Prostate gland (tissue), 2 donors: ENCODE measurements around the gene PEAR1. TPM values are rescaled to one million over a fixed set of nuclear protein-coding genes. Genes with fewer than 3 reads are reported as not detected.
A peak's percentile ranks its signal among the peaks of the same experiment; 100 is the strongest.

Experiments used
- DNase-seq: peaks from one replicate; pipeline ENCODE4 v3.0.0-alpha.2; 2019; ENCODE audit warnings: low spot score
- H3K27ac ChIP-seq, 2 donors: fragments of 200-600 bp; sonication (generic); 2 replicates each; pipeline ENCODE4 v1.5.1; 2017 to 2019
- H3K27me3 ChIP-seq: fragments of 200-600 bp; sonication (generic); replicated peaks from 2 replicates; pipeline ENCODE4 v1.5.1; 2019; ENCODE audit not compliant: insufficient read depth
- H3K36me3 ChIP-seq, 2 donors: fragments of 200-600 bp; sonication (generic); 1 replicate in 1 of 2; 2 replicates in 1 of 2; pipeline versions ENCODE4 v1.5.1 to v1.8.1; 2017 to 2019
- H3K4me1 ChIP-seq: fragments of 200-600 bp; sonication (generic); replicated peaks from 2 replicates; pipeline ENCODE4 v1.5.1; 2019
- H3K4me3 ChIP-seq, 2 donors: fragments of 200-600 bp; sonication (generic); 2 replicates each; pipeline ENCODE4 v1.5.1; 2017 to 2019
- H3K9me3 ChIP-seq: fragments of 200-600 bp; sonication (generic); 2 replicates; pipeline ENCODE4 v1.5.1; 2017
- POLR2A ChIP-seq: fragments of 450-650 bp; IDR thresholded peaks from one replicate; pipeline ENCODE4 v1.6.1; 2016; ENCODE audit warnings: antibody characterized with exemption, mild to moderate bottlenecking
- POLR2AphosphoS5 ChIP-seq: sonication (generic); formaldehyde crosslinking; IDR thresholded peaks from one replicate; pipeline ENCODE4 v1.6.1; 2017; ENCODE audit warnings: antibody characterized with exemption
- WGBS: methylation state at CpG from one replicate; pipeline ENCODE4 v1.1.5; 2018; 5-methylcytosine and 5-hydroxymethylcytosine counted together
- intact Hi-C: fragments of 100-400 bp; cut with DNase I; formaldehyde crosslinking; loops from one replicate; pipeline ENCODE4 v1.14.2; 2022
- total RNA-seq, 2 donors: library from RNA; depleted of rRNA; stranded (reverse); fragments of >200 nt; gene quantifications; one replicate each; pipeline ENCODE4 v1.1.0, GENCODE V29; 2016
- TF ChIP-seq, protein P1 (sequence below), 4 experiments: fragments of 200-600 bp in 2 of 4; fragments of 450-650 bp in 2 of 4; sonication (generic) in 2 of 4; IDR thresholded peaks; 1 replicate in 3 of 4; 2 replicates in 1 of 4; pipeline ENCODE4 v1.5.1; 2016 to 2019; ENCODE audit warnings: antibody characterized with exemption in 4 of 4, mild to moderate bottlenecking in 2 of 4, moderate library complexity in 2 of 4

PEAR1 gene
- total RNA-seq, 2 donors from 2014 or later: 3.6 to 20.0 TPM

GRCh38 chr1:156856282-156856785, 37.2 kb upstream of the PEAR1 start:
- WGBS: 83% methylated on average over 3 of the region's 3 CpGs

GRCh38 chr1:156857532-156857931, 36.0 kb upstream of the PEAR1 start:
- TF ChIP-seq POLR2A (no peak), POLR2AphosphoS5 (no peak)
- TF ChIP-seq, protein P1, sequence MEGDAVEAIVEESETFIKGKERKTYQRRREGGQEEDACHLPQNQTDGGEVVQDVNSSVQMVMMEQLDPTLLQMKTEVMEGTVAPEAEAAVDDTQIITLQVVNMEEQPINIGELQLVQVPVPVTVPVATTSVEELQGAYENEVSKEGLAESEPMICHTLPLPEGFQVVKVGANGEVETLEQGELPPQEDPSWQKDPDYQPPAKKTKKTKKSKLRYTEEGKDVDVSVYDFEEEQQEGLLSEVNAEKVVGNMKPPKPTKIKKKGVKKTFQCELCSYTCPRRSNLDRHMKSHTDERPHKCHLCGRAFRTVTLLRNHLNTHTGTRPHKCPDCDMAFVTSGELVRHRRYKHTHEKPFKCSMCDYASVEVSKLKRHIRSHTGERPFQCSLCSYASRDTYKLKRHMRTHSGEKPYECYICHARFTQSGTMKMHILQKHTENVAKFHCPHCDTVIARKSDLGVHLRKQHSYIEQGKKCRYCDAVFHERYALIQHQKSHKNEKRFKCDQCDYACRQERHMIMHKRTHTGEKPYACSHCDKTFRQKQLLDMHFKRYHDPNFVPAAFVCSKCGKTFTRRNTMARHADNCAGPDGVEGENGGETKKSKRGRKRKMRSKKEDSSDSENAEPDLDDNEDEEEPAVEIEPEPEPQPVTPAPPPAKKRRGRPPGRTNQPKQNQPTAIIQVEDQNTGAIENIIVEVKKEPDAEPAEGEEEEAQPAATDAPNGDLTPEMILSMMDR (IDR thresholded peaks at IDR 0.05): no peak
- peaks cover 14% of the 10 kb centered on the region for H3K27me3 ChIP-seq
- intact Hi-C loops: no loop called here

More at GRCh38 chr1:156856282-156856785, 37.2 kb upstream of the PEAR1 start:
- peaks cover 17% of the 10 kb centered on the region for H3K4me1 ChIP-seq
- no peak overlapping the region for H3K4me3 ChIP-seq
- TF ChIP-seq, protein P1 (IDR thresholded peaks at IDR 0.05): no peak
- no peak for DNase-seq
- no peaks in the 10 kb centered on the region for H3K9me3 ChIP-seq
- H3K27ac ChIP-seq: no peak overlapping the region
- intact Hi-C loops: no loop called here
- H3K36me3 ChIP-seq: no peaks in the 10 kb centered on the region
- H3K27me3 ChIP-seq: peaks cover 11% of the 10 kb centered on the region

DNA sequence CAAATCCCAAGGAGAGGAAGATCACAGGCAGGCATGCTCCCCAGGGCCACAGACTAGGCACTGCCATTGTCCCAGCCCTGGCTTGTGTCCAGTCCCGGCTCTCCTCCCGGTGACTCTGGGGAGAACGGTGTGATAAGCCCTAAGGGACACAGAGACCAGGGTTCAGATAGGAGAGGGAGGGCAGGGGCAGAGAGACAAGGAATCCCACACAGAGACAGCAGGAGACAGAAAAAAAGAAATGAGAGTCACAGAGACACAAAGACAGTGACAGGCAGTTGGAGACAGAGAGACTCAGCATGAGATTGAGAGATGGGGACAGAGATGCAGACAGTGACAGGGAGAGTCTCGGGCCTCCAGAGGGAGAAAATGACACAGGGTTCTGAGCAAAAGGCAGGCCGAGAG, 35.0 kb upstream of the PEAR1 start:
- peaks cover 14% of the 10 kb centered on the region for H3K27me3 ChIP-seq
- no peak overlapping the region for H3K4me3 ChIP-seq
- H3K9me3 ChIP-seq: no peaks in the 10 kb centered on the region
- WGBS: 21% methylated on average over 5 of the region's 5 CpGs
- DNase-seq: no peak
- no peak overlapping the region for H3K27ac ChIP-seq
- H3K4me1 ChIP-seq: peaks cover 17% of the 10 kb centered on the region
- intact Hi-C loops: no loop called here
- TF ChIP-seq, protein P1 (IDR thresholded peaks at IDR 0.05): no peak
- TF ChIP-seq POLR2A (no peak), POLR2AphosphoS5 (no peak)
- H3K36me3 ChIP-seq: no peaks in the 10 kb centered on the region

More at GRCh38 chr1:156857532-156857931, 36.0 kb upstream of the PEAR1 start:
- no peak overlapping the region for H3K27ac ChIP-seq
- DNase-seq: no peak
- no peaks in the 10 kb centered on the region for H3K36me3 ChIP-seq
- 71% methylated on average over 3 of the region's 3 CpGs for WGBS
- peaks cover 17% of the 10 kb centered on the region for H3K4me1 ChIP-seq
- no peak overlapping the region for H3K4me3 ChIP-seq
- no peaks in the 10 kb centered on the region for H3K9me3 ChIP-seq

DNA sequence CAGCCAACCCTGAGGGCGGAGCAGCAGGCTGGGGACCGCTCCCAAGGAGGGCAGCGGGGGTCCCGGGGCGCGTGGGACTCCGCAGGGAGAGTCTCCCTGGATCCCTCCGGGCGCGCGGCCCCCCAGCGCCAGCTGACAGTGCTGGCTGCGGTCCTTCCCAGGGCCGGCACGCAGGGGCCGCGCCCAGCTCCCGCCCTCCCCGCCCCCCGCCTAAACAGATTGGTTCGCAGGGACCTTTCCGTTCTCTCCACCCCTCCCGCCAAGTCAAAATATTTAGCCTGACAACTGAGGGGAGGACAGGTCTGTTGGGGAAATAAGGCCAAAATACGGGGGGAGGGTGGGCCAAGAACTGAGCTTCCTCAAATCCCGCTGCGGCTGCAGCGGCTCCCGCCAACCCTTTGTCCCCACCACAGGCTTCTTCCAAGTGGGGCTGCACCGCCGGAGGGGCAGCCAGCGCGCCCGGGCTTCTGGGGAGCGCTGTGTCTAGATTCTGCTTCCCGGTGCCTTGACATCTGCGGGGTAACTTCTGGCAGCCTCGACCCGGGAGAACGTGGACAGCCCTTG, 34.5 kb upstream of the PEAR1 start, which contains the start of gene INSRR:
TSS of gene INSRR (minus strand) at position 159 of the 564 bp plus-strand sequence. CDS start 496 bp downstream, outside the sequence.
- Histone ChIP-seq H3K9me3 (no peaks in the 10 kb centered on the region), H3K36me3 (no peaks in the 10 kb centered on the region), H3K27ac (no peak within 1 kb of the TSS), H3K4me1 (peaks cover 17% of the 10 kb centered on the region), H3K4me3 (peak within 1 kb of the TSS; percentile 4 to 11), H3K27me3 (peaks cover 14% of the 10 kb centered on the region)
- intact Hi-C loops: no loop called here
- TF ChIP-seq, protein P1 (IDR thresholded peaks at IDR 0.05): no peak
- no peak for TF ChIP-seq POLR2AphosphoS5
- TF ChIP-seq POLR2A: no peak
- 7% methylated on average over 38 of the region's 39 CpGs for WGBS
- no peak for DNase-seq
